Tibial artery (tissue), 4 donors: Measurements from ENCODE around the gene CTCFL.
"Not testable (repeated sequence)": the region's sequence is repeated elsewhere in the genome, so short reads cannot be mapped to it uniquely, and the experiment has no call there.

Source experiments
- DNase-seq, 2 donors: peaks; one replicate each; pipeline ENCODE4 v3.0.0-alpha.2; 2019
- H3K27ac ChIP-seq, 2 donors: fragments of 200-600 bp; sonication (generic) in 1 of 2; 1 replicate in 1 of 2; 2 replicates in 1 of 2; pipeline ENCODE4 v1.5.1; 2018 to 2019; ENCODE audit warnings: mild to moderate bottlenecking in 1 of 2
- H3K27me3 ChIP-seq, 2 donors: fragments of 200-600 bp; sonication (generic) in 1 of 2; one replicate each; pipeline versions ENCODE4 v1.5.1 to v1.6.0; 2016 to 2019
- H3K36me3 ChIP-seq, 3 donors: fragments of 200-600 bp; sonication (generic) in 2 of 3; one replicate each; pipeline ENCODE4 v1.5.1; 2016 to 2019; ENCODE audit warnings: mild to moderate bottlenecking in 2 of 3
- H3K4me1 ChIP-seq, 4 donors: fragments of 200-600 bp; sonication (generic) in 2 of 4; 1 replicate in 3 of 4; 2 replicates in 1 of 4; pipeline ENCODE4 v1.5.1; 2016 to 2019
- H3K4me3 ChIP-seq, 2 donors: fragments of 200-600 bp; sonication (generic) in 1 of 2; 1 replicate in 1 of 2; 2 replicates in 1 of 2; pipeline ENCODE4 v1.5.1; 2018 to 2019; ENCODE audit warnings: mild to moderate bottlenecking in 2 of 2
- H3K9me3 ChIP-seq, 3 donors: fragments of 200-600 bp; sonication (generic) in 1 of 3; one replicate each; pipeline ENCODE4 v1.5.1; 2016 to 2019
- intact Hi-C: fragments of 100-400 bp; cut with DNase I; formaldehyde crosslinking; loops from one replicate; pipeline ENCODE4 v1.15.0; 2023; ENCODE audit warnings: low total_unique reads
- TF ChIP-seq, protein P1 (sequence below), 2 experiments: fragments of 200-600 bp in 1 of 2; fragments of 450-650 bp in 1 of 2; IDR thresholded peaks; one replicate each; pipeline ENCODE4 v1.5.1; 2017 to 2019; ENCODE audit warnings: antibody characterized with exemption in 2 of 2, mild to moderate bottlenecking in 1 of 2, moderate library complexity in 1 of 2

The CTCFL gene

DNA sequence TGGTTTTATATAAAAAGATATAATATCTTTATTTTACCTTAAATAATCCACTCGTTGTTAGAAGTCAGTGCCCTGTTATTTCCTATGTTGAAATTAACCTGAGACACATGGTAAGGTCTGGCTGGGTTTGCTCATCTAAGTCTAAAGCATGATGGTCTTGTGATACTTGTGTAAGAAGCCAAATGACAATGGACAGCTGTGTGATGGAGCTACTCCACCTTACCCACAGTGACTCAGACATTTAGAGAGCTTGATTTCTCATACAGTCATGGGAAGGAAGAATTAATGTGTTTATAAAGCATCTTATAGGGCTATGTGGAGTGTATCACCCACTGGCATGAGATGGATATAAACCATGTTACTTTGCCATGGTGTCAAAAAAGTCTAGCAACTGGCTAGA is 11.7 kb downstream of the CTCFL start:
- Histone ChIP-seq H3K9me3 (no peaks in the 10 kb centered on the region), H3K27ac (no peak overlapping the region), H3K4me1 (no peaks in the 10 kb centered on the region), H3K36me3 (no peaks in the 10 kb centered on the region), H3K4me3 (no peak overlapping the region), H3K27me3 (peaks cover 0 to 6% of the 10 kb centered on the region in 2 donors)
- no peak for DNase-seq
- intact Hi-C loops, result no loop called here
- TF ChIP-seq, protein P1, sequence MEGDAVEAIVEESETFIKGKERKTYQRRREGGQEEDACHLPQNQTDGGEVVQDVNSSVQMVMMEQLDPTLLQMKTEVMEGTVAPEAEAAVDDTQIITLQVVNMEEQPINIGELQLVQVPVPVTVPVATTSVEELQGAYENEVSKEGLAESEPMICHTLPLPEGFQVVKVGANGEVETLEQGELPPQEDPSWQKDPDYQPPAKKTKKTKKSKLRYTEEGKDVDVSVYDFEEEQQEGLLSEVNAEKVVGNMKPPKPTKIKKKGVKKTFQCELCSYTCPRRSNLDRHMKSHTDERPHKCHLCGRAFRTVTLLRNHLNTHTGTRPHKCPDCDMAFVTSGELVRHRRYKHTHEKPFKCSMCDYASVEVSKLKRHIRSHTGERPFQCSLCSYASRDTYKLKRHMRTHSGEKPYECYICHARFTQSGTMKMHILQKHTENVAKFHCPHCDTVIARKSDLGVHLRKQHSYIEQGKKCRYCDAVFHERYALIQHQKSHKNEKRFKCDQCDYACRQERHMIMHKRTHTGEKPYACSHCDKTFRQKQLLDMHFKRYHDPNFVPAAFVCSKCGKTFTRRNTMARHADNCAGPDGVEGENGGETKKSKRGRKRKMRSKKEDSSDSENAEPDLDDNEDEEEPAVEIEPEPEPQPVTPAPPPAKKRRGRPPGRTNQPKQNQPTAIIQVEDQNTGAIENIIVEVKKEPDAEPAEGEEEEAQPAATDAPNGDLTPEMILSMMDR (IDR thresholded peaks at IDR 0.05), result no peak

DNA sequence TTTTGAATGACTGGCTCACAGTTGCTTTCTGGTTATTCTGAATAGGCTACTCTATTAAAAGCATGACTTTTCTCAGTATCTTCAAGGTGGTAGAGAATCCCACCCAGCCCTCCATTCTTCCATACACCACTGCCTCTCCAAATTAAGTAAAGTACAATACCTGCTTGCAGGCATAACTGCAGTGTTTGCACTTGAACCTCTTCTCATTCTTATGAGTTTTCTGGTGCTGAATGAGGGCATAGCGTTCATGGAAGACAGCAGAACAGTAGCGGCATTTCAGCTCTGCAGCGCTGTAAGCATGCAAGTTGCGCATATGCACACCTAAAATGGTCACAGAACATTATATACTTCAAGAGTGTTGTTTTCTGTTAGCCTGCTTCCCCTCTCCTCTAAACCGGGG is 12.5 kb downstream of the CTCFL start:
- H3K27ac ChIP-seq, result no peak overlapping the region
- H3K4me3 ChIP-seq, result no peak overlapping the region
- no peak for DNase-seq
- intact Hi-C loops, result no loop called here
- H3K4me1 ChIP-seq, result no peaks in the 10 kb centered on the region
- H3K36me3 ChIP-seq, result no peaks in the 10 kb centered on the region
- H3K9me3 ChIP-seq, result no peaks in the 10 kb centered on the region
- peaks cover 0 to 8% of the 10 kb centered on the region in 2 donors for H3K27me3 ChIP-seq
- TF ChIP-seq, protein P1 (IDR thresholded peaks at IDR 0.05), result no peak

DNA sequence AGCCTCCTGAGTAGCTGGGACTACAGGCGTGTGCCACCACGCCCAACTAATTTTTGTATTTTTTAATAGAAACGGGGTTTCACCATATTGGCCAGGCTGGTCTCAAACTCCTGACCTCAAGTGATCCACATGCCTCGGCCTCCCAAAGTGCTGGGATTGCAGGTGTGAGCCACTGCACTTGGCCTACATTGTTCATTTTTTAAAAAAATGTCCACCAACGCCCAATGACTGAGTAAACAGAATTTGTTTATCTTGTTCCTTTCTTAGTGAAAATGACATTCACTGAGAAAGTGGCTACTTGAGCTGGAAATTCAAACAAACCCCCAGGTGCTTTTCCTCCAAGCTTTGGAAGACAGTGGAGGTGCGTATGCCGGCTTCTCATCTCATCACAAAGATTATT is 13.2 kb downstream of the CTCFL start:
- DNase-seq, H3K27ac ChIP-seq, H3K4me1 ChIP-seq, H3K9me3 ChIP-seq, H3K36me3 ChIP-seq, intact Hi-C loops, H3K4me3 ChIP-seq: not testable (repeated sequence)
- peaks cover 0 to 11% of the 10 kb centered on the region in 2 donors for H3K27me3 ChIP-seq

DNA sequence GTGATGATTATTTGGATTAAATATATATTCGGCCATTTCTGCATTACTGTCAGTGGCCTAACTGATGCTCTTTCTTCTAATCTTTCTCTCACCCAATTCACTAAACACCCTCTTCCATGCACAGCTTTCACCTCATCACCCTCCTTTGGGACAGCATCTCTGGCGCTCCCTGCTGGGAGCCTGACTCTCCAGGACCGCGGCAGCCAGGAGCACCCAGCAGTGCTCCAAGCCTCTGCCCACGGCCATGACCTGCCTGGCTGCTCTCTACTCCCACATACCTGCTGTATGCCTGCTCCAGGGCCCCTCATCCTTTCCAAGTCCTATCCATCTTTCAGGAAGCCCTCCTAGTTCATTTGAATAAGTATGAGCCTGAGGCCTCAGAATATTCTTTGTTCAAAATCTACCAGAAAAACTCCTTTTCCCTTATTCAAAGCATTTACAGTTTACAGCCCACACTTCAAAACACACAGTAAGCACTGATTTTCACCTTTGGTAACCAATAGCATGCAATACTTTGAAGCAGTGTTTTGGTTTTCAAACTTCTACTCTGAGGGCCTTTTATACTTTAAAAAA is 15.2 kb downstream of the CTCFL start:
- H3K4me1 ChIP-seq, result no peaks in the 10 kb centered on the region
- DNase-seq, result no peak
- TF ChIP-seq, protein P1 (IDR thresholded peaks at IDR 0.05), result no peak
- peaks cover 0 to 11% of the 10 kb centered on the region in 2 donors for H3K27me3 ChIP-seq
- H3K27ac ChIP-seq, result no peak overlapping the region
- no peak overlapping the region for H3K4me3 ChIP-seq
- H3K9me3 ChIP-seq, result no peaks in the 10 kb centered on the region
- H3K36me3 ChIP-seq, result no peaks in the 10 kb centered on the region
- intact Hi-C loops, result loop anchor here (5.0 kb wide), 1 partner anchor 703 kb away; no protein-coding TSS in a partner anchor

DNA sequence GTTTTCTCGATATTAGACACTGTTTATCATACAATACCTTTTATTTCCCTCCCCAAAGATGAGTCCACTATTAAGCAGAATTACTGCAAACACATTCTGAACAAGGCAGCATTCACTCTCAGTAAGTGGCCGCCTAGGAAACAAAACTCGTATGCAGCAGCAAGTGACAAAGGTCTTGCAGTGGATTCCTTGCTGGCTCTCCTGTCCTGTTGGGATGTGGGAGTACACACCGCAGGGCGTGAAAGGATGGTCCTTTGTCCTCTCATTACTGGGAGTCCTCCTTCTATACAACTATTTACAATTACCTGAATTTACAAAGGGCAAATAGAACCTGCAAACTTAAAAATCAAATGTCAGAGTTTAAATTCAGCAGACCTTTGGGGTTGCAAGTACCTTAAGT is 16.1 kb downstream of the CTCFL start:
- Histone ChIP-seq H3K27me3 (peaks cover 0 to 11% of the 10 kb centered on the region in 2 donors), H3K27ac (no peak overlapping the region), H3K4me1 (no peaks in the 10 kb centered on the region), H3K4me3 (no peak overlapping the region), H3K9me3 (no peaks in the 10 kb centered on the region), H3K36me3 (no peaks in the 10 kb centered on the region)
- no peak for DNase-seq
- TF ChIP-seq, protein P1 (IDR thresholded peaks at IDR 0.05), result no peak
- intact Hi-C loops, result loop anchor here (5.0 kb wide), 1 partner anchor 703 kb away; no protein-coding TSS in a partner anchor

DNA sequence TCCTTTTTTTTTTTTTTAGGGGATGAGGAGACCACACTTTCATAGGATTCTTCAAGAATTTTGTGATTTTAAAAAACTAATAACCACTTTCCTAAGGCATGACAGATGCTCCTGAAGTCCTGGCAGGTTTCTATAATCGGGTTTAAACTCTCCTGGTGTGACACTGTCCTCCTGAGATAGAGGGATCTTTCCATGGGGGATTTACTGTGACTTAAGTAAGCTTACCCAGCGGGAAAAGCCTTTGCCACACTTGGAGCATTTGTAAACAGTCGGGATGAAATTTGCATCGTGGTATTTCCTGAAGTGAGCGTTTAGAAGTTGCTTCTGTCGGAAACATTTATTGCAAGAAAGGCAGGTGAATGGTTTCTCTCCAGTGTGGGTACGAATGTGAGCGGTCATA is 16.6 kb downstream of the CTCFL start:
- TF ChIP-seq, protein P1 (IDR thresholded peaks at IDR 0.05), result no peak
- intact Hi-C loops, result loop anchor here (5.0 kb wide), 1 partner anchor 704 kb away; no protein-coding TSS in a partner anchor
- no peaks in the 10 kb centered on the region for H3K4me1 ChIP-seq
- peaks cover 0 to 13% of the 10 kb centered on the region in 2 donors for H3K27me3 ChIP-seq
- H3K27ac ChIP-seq, result no peak overlapping the region
- H3K36me3 ChIP-seq, result no peaks in the 10 kb centered on the region
- no peak for DNase-seq
- H3K4me3 ChIP-seq, result no peak overlapping the region
- no peaks in the 10 kb centered on the region for H3K9me3 ChIP-seq
